Inflammatory macrophage treated with lipopolysaccharide for 4 hours (primary cell): Measurements from ENCODE around the gene SLC30A10.
"Not testable (repeated sequence)": the region's sequence is repeated elsewhere in the genome, so short reads cannot be mapped to it uniquely, and the experiment has no call there.

Experiments
- DNase-seq: peaks from one replicate; pipeline ENCODE4 v3.0.0-alpha.2; 2020

SLC30A10 gene

GRCh38 chr1:219927956-219928790 lies at the start of gene SLC30A10:
Gene SLC30A10, minus strand, starts transcription at chr1:219928557. Its CDS starts 117 bp downstream, at chr1:219928440.
- no peak for DNase-seq

- DNase-seq: no peak
Measured at GRCh38 chr1:219973213-219973612, 44.9 kb upstream of the SLC30A10 start.

GRCh38 chr1:219967361-219967760 lies 39.0 kb upstream of the SLC30A10 start:
- DNase-seq: no peak

- no peak for DNase-seq
Measured at GRCh38 chr1:219966071-219966349, 37.7 kb upstream of the SLC30A10 start.

GRCh38 chr1:219965285-219966070 lies 37.1 kb upstream of the SLC30A10 start:
- DNase-seq: no peak

GRCh38 chr1:219963432-219963831 lies 35.1 kb upstream of the SLC30A10 start:
- no peak for DNase-seq

- no peak for DNase-seq
Measured at GRCh38 chr1:219961684-219962083, 33.3 kb upstream of the SLC30A10 start.

GRCh38 chr1:219959540-219960203 lies 31.3 kb upstream of the SLC30A10 start:
- no peak for DNase-seq

- no peak for DNase-seq
Measured at GRCh38 chr1:219958875-219959417, 30.6 kb upstream of the SLC30A10 start.

GRCh38 chr1:219954736-219955421 lies 26.5 kb upstream of the SLC30A10 start:
- DNase-seq: no peak

GRCh38 chr1:219954052-219954451 lies 25.7 kb upstream of the SLC30A10 start:
- DNase-seq: no peak

- no peak for DNase-seq
Measured at GRCh38 chr1:219952361-219952760, 24.0 kb upstream of the SLC30A10 start.

- not testable (repeated sequence) for DNase-seq
Measured at GRCh38 chr1:219949227-219949626, 20.9 kb upstream of the SLC30A10 start.

- not testable (repeated sequence) for DNase-seq
Measured at GRCh38 chr1:219948766-219949165, 20.4 kb upstream of the SLC30A10 start.

- DNase-seq: peak; percentile 68
Measured at GRCh38 chr1:219945795-219946194, 17.4 kb upstream of the SLC30A10 start.

- no peak for DNase-seq
Measured at GRCh38 chr1:219941179-219942118, 13.1 kb upstream of the SLC30A10 start.

GRCh38 chr1:219940707-219941106 lies 12.3 kb upstream of the SLC30A10 start:
- no peak for DNase-seq

- no peak for DNase-seq
Measured at GRCh38 chr1:219938706-219939105, 10.3 kb upstream of the SLC30A10 start.

GRCh38 chr1:219933763-219934162 lies 5.4 kb upstream of the SLC30A10 start:
- DNase-seq: not testable (repeated sequence)

- DNase-seq: no peak
Measured at GRCh38 chr1:219931033-219931432, 2.7 kb upstream of the SLC30A10 start.

- DNase-seq: no peak
Measured at GRCh38 chr1:219928791-219929118, 398 bp upstream of the SLC30A10 start.
